Loucy (cell line): Measurements from ENCODE around the gene KIRREL3.

Source experiments
- EZH2phosphoT487 ChIP-seq: fragments of 200-600 bp; IDR thresholded peaks from 2 replicates; pipeline ENCODE4 v1.6.1; 2018; ENCODE audit warnings: antibody characterized with exemption, mild to moderate bottlenecking, moderate library complexity, borderline replicate concordance
- TF ChIP-seq, protein P1 (sequence below): fragments of 200-600 bp; sonication (generic); conservative IDR thresholded peaks from 2 replicates; pipeline ENCODE4 v1.5.1; 2014; ENCODE audit warnings: mild to moderate bottlenecking, antibody characterized with exemption, low read length

DNA sequence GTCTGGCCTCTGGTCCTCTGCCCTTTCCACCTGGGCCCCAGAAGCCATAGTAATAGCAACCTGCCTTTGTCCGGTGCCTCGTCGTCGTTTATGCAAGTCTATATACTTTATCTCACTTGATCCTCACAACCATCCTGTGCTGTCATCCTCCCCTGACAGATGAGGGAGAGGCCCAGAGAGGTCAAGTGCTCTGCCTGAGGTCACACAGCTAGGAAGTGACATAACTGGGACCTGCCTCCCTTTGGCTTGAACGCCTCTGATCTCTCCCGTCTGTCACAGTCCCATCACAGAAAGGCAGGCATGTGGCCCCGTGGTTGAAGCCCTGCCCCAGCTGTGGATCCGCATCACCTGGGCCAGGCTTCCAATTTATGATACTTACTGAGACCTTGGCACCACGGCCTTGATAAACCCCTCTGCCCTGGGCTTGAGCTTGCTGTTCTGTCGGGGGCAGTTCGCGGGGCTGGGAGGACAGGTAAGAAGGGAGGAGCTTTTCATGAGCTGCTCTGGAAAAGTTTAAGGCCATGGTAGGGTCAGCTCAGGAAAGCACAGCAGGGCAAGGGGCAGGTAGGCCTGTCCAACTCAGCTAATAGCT, 398.1 kb downstream of the KIRREL3 start:
- TF ChIP-seq, protein P1, sequence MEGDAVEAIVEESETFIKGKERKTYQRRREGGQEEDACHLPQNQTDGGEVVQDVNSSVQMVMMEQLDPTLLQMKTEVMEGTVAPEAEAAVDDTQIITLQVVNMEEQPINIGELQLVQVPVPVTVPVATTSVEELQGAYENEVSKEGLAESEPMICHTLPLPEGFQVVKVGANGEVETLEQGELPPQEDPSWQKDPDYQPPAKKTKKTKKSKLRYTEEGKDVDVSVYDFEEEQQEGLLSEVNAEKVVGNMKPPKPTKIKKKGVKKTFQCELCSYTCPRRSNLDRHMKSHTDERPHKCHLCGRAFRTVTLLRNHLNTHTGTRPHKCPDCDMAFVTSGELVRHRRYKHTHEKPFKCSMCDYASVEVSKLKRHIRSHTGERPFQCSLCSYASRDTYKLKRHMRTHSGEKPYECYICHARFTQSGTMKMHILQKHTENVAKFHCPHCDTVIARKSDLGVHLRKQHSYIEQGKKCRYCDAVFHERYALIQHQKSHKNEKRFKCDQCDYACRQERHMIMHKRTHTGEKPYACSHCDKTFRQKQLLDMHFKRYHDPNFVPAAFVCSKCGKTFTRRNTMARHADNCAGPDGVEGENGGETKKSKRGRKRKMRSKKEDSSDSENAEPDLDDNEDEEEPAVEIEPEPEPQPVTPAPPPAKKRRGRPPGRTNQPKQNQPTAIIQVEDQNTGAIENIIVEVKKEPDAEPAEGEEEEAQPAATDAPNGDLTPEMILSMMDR, result no peak
- TF ChIP-seq EZH2phosphoT487, result no peak
